ENCODE measurements around the gene ITPR2.
"Not testable (repeated sequence)": the region's sequence is repeated elsewhere in the genome, so short reads cannot be mapped to it uniquely, and the experiment has no call there.

Gene ITPR2

DNA sequence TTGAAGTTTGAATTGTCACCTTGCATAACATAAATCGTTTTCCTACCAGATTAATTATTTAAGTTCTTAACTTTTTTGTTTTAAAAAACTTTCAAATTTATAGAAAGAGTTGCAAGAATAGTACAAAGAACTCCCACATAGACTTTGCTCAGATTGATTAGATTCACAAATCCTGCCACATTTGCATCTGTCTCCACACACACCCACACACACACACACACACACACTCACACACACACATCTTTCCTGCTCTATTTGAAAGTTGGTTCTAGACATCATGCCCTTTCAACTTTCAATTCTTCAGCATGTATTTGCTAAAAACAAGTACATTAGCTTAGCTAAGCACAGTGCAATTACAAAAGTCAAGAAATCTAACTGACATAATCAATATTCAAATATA lies 184.0 kb downstream of the ITPR2 start:
- ChIA-PET POLR2A (no interaction called here), CTCF (no interaction called here)
- TF ChIP-seq SUZ12 (IDR thresholded peaks at IDR 0.05), result no peak
- TF ChIP-seq FOXK2 (IDR thresholded peaks at IDR 0.05), result no peak
- no peak for TF ChIP-seq LEF1 (IDR thresholded peaks at IDR 0.05; ENCODE audit: borderline replicate concordance)
- no peak for TF ChIP-seq ZNF384 (IDR thresholded peaks at IDR 0.05)
- no peak for TF ChIP-seq NFRKB (IDR thresholded peaks at IDR 0.05)
- no peak for TF ChIP-seq CTBP1 (IDR thresholded peaks at IDR 0.05; ENCODE audit: borderline replicate concordance)
- TF ChIP-seq FOXM1 (IDR thresholded peaks at IDR 0.05; ENCODE audit: borderline replicate concordance), result no peak
- no peak for TF ChIP-seq L3MBTL2 (conservative IDR thresholded peaks at IDR 0.05)
- TF ChIP-seq ELF4 (IDR thresholded peaks at IDR 0.05), result no peak
- no peak for TF ChIP-seq PKNOX1 (IDR thresholded peaks at IDR 0.05)
- no peak for TF ChIP-seq TARDBP (IDR thresholded peaks at IDR 0.05)
- TF ChIP-seq FOXA1 (IDR thresholded peaks at IDR 0.05), result no peak
- TF ChIP-seq ARNT (IDR thresholded peaks at IDR 0.05), result no peak
- TF ChIP-seq BHLHE40 (IDR thresholded peaks at IDR 0.05; ENCODE audit: borderline replicate concordance), result no peak
- no peak for TF ChIP-seq SP1 (IDR thresholded peaks at IDR 0.05)
- no peak for TF ChIP-seq HDGF (IDR thresholded peaks at IDR 0.05; ENCODE audit: borderline replicate concordance)
- DNase-seq (ENCODE audit: extremely low spot score), result no peak

GRCh38 chr12:26648584-26648983 lies 184.4 kb downstream of the ITPR2 start:
- no peak for TF ChIP-seq BHLHE40 (IDR thresholded peaks at IDR 0.05; ENCODE audit: borderline replicate concordance)
- CTCF ChIA-PET, result no interaction called here
- no peak for DNase-seq (ENCODE audit: extremely low spot score)
- POLR2A ChIA-PET, result no interaction called here

GRCh38 chr12:26648066-26648465 lies 184.9 kb downstream of the ITPR2 start:
- CTCF ChIA-PET, result no interaction called here

GRCh38 chr12:26647088-26647487 lies 185.9 kb downstream of the ITPR2 start:
- ChIA-PET POLR2A (no interaction called here), CTCF (no interaction called here)
- DNase-seq (ENCODE audit: extremely low spot score), result no peak
- TF ChIP-seq SUZ12 (IDR thresholded peaks at IDR 0.05) (no peak), BHLHE40 (IDR thresholded peaks at IDR 0.05; ENCODE audit: borderline replicate concordance) (no peak), SP1 (IDR thresholded peaks at IDR 0.05) (no peak), CTBP1 (IDR thresholded peaks at IDR 0.05; ENCODE audit: borderline replicate concordance) (no peak), FOXA1 (IDR thresholded peaks at IDR 0.05) (no peak), FOXM1 (IDR thresholded peaks at IDR 0.05; ENCODE audit: borderline replicate concordance) (no peak), ELF4 (IDR thresholded peaks at IDR 0.05) (no peak), ARNT (IDR thresholded peaks at IDR 0.05) (no peak), ZNF384 (IDR thresholded peaks at IDR 0.05) (no peak), PKNOX1 (IDR thresholded peaks at IDR 0.05) (no peak), HDGF (IDR thresholded peaks at IDR 0.05; ENCODE audit: borderline replicate concordance) (no peak), FOXK2 (IDR thresholded peaks at IDR 0.05) (no peak), NFRKB (IDR thresholded peaks at IDR 0.05) (no peak), L3MBTL2 (conservative IDR thresholded peaks at IDR 0.05) (no peak), TARDBP (IDR thresholded peaks at IDR 0.05) (no peak), LEF1 (IDR thresholded peaks at IDR 0.05; ENCODE audit: borderline replicate concordance) (no peak)

More at GRCh38 chr12:26648066-26648465, 184.9 kb downstream of the ITPR2 start:
- TF ChIP-seq BHLHE40 (IDR thresholded peaks at IDR 0.05; ENCODE audit: borderline replicate concordance), result no peak
- TF ChIP-seq LEF1 (IDR thresholded peaks at IDR 0.05; ENCODE audit: borderline replicate concordance), result no peak
- TF ChIP-seq TARDBP (IDR thresholded peaks at IDR 0.05), result no peak
- no peak for TF ChIP-seq ARNT (IDR thresholded peaks at IDR 0.05)
- POLR2A ChIA-PET, result no interaction called here
- DNase-seq (ENCODE audit: extremely low spot score), result no peak

GRCh38 chr12:26646571-26646970 lies 186.4 kb downstream of the ITPR2 start:
- POLR2A ChIA-PET, result no interaction called here
- CTCF ChIA-PET, result no interaction called here
- TF ChIP-seq LEF1 (IDR thresholded peaks at IDR 0.05; ENCODE audit: borderline replicate concordance) (no peak), SUZ12 (IDR thresholded peaks at IDR 0.05) (no peak), CTBP1 (IDR thresholded peaks at IDR 0.05; ENCODE audit: borderline replicate concordance) (no peak), FOXM1 (IDR thresholded peaks at IDR 0.05; ENCODE audit: borderline replicate concordance) (no peak), SP1 (IDR thresholded peaks at IDR 0.05) (no peak), L3MBTL2 (conservative IDR thresholded peaks at IDR 0.05) (no peak), TARDBP (IDR thresholded peaks at IDR 0.05) (no peak), ZNF384 (IDR thresholded peaks at IDR 0.05) (no peak), ARNT (IDR thresholded peaks at IDR 0.05) (no peak), PKNOX1 (IDR thresholded peaks at IDR 0.05) (no peak), ELF4 (IDR thresholded peaks at IDR 0.05) (no peak), BHLHE40 (IDR thresholded peaks at IDR 0.05; ENCODE audit: borderline replicate concordance) (no peak)
- no peak for DNase-seq (ENCODE audit: extremely low spot score)

DNA sequence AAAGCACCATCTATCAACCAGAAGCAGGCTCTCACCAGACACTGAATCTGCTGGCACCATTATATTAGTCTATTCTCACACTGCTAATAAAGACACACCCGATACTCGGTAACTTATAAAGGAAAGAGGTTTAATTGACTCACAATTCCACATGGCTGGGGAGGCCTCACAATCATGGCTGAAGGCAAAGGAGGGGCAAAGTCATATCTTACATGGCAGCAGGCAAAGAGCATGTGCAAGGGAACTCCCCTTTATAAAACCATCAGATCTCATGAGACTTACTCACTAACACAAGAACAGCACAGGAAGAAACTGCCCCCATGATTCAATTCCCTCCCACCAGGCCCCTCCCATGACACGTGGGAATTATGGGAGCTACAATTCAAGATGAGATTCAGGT lies 188.6 kb downstream of the ITPR2 start:
- POLR2A ChIA-PET; DNase-seq (ENCODE audit: extremely low spot score); CTCF ChIA-PET: not testable (repeated sequence)

- DNase-seq (ENCODE audit: extremely low spot score), result no peak
- CTCF ChIA-PET, result no interaction called here
- no peak for TF ChIP-seq NFRKB (IDR thresholded peaks at IDR 0.05)
- TF ChIP-seq LEF1 (IDR thresholded peaks at IDR 0.05; ENCODE audit: borderline replicate concordance), result no peak
- no peak for TF ChIP-seq FOXM1 (IDR thresholded peaks at IDR 0.05; ENCODE audit: borderline replicate concordance)
- TF ChIP-seq BHLHE40 (IDR thresholded peaks at IDR 0.05; ENCODE audit: borderline replicate concordance), result no peak
- TF ChIP-seq ARNT (IDR thresholded peaks at IDR 0.05), result no peak
- TF ChIP-seq L3MBTL2 (conservative IDR thresholded peaks at IDR 0.05), result no peak
- no peak for TF ChIP-seq ZNF384 (IDR thresholded peaks at IDR 0.05)
- TF ChIP-seq TARDBP (IDR thresholded peaks at IDR 0.05), result no peak
- no peak for TF ChIP-seq PKNOX1 (IDR thresholded peaks at IDR 0.05)
- TF ChIP-seq FOXA1 (IDR thresholded peaks at IDR 0.05), result no peak
- no peak for TF ChIP-seq SP1 (IDR thresholded peaks at IDR 0.05)
- no peak for TF ChIP-seq CTBP1 (IDR thresholded peaks at IDR 0.05; ENCODE audit: borderline replicate concordance)
- TF ChIP-seq HDGF (IDR thresholded peaks at IDR 0.05; ENCODE audit: borderline replicate concordance), result no peak
- no peak for TF ChIP-seq SUZ12 (IDR thresholded peaks at IDR 0.05)
- POLR2A ChIA-PET, result no interaction called here
These were observed 189.3 kb downstream of the ITPR2 start for GRCh38 chr12:26643532-26644315.
